ENCODE data around the gene GREB1.

- TF ChIP-seq CTCF (IDR thresholded peaks at IDR 0.05) (no peak), RAD21 (IDR thresholded peaks at IDR 0.05; ENCODE audit: low read length) (no peak), MAX (IDR thresholded peaks at IDR 0.05; ENCODE audit: low read depth) (no peak), FOXM1 (IDR thresholded peaks at IDR 0.05; ENCODE audit: low read depth) (no peak), POLR2AphosphoS5 (IDR thresholded peaks at IDR 0.05; ENCODE audit: low read depth, low read length) (no peak), IRF3 (IDR thresholded peaks at IDR 0.05; ENCODE audit: low read depth, low read length) (no peak), YY1 (IDR thresholded peaks at IDR 0.05; ENCODE audit: low read depth) (no peak), EZH2phosphoT487 (IDR thresholded peaks at IDR 0.05; ENCODE audit: borderline replicate concordance, low read depth) (no peak)
Observed at GRCh38 chr2:11552260-11552638, 18.4 kb downstream of the GREB1 start.
